ENCODE measurements around the gene ZYX.
A peak's percentile ranks its signal among the peaks of the same experiment; 100 is the strongest.

ZYX gene

DNA sequence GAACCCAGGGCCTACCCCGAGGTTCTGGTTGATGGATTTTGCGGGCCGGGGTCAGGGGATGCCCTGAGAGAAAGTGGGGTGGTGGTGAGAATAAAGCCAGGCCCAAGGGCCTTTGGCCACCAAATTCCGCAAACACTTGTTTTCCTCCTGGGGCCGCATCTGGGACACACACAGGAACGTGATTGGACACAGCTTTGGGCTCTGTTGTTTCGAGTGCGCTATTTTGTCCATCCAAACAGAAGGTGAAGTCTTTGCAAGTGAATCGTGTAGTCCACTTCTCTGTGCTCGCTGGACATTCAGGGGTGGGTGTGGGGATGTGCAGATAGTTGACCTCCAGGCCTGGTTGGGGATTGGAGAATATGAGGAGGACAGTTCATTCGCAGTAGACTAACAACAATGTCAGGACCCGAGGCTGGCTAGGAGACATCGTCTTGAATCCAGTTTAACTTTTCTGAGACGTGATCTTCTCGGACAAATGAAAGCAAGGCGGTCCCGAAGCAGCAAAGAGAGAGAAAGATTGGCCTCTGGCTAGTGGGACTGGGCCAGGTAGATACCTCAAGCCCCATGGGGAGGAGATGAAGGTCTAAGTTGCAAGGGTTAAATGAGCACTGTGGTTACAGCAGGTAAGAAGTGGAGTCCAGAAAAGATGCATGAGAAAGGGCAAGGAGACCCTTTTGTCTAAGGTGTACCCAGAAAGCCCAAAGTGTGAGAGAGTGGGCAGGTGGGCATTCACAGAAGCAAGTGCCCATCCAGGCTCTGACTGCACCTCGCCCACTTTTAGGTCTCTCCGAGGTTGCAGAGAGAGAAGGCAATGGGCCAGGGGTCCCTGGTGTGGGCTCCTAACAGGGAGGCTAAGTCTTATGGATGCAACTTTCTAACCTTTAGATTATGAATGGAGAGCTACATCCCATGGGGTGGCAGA lies 17.9 kb upstream of the ZYX start:
- peaks cover 15% of the 10 kb centered on the region for H3K27me3 ChIP-seq (ENCODE audit: low read depth, low read length)
- peaks cover 0 to 12% of the 10 kb centered on the region in 2 donors for H3K4me1 ChIP-seq (ENCODE audit: control insufficient read depth in 1 of 2, insufficient read depth in 2 of 2, low read length in 2 of 2)
- H3K4me3 ChIP-seq (ENCODE audit: low read depth in 1 of 2, low read length in 2 of 2), result peak overlapping the region; percentile 1 to 42
- H3K9me3 ChIP-seq (ENCODE audit: control insufficient read depth in 1 of 2, low read length in 2 of 2), result no peaks in the 10 kb centered on the region
- H3K27ac ChIP-seq (ENCODE audit: low read length), result no peak overlapping the region
- no peaks in the 10 kb centered on the region for H3K36me3 ChIP-seq (ENCODE audit: control insufficient read depth in 1 of 2, insufficient read depth in 2 of 2, low read length in 2 of 2)

DNA sequence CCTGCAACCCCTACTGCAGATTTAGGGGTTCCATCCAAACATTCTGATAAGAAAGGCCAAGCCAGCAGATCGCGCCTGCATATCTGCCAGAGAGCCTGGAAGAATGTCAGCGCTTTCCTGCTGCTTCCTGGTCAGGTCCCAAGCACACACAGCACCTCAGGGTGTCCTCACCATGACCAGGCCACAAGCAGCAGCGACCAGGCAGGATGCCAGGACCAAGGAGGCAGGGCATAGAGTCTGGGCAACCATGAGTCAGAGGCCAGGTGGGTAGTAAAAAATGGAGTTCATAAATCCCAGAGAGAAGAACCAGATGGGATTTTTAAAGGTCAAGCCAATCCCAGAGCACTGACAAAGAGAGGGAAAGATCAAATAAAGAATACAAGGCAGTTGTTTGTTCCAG lies 13.2 kb upstream of the ZYX start:
- Histone ChIP-seq H3K36me3 (ENCODE audit: control insufficient read depth in 1 of 2, insufficient read depth in 2 of 2, low read length in 2 of 2) (no peaks in the 10 kb centered on the region), H3K27me3 (ENCODE audit: low read depth, low read length) (peaks cover 9% of the 10 kb centered on the region), H3K4me1 (ENCODE audit: control insufficient read depth in 1 of 2, insufficient read depth in 2 of 2, low read length in 2 of 2) (no peaks in the 10 kb centered on the region), H3K4me3 (ENCODE audit: low read depth in 1 of 2, low read length in 2 of 2) (no peak overlapping the region), H3K9me3 (ENCODE audit: control insufficient read depth in 1 of 2, low read length in 2 of 2) (no peaks in the 10 kb centered on the region), H3K27ac (ENCODE audit: low read length) (peak overlapping the region; percentile 32)

DNA sequence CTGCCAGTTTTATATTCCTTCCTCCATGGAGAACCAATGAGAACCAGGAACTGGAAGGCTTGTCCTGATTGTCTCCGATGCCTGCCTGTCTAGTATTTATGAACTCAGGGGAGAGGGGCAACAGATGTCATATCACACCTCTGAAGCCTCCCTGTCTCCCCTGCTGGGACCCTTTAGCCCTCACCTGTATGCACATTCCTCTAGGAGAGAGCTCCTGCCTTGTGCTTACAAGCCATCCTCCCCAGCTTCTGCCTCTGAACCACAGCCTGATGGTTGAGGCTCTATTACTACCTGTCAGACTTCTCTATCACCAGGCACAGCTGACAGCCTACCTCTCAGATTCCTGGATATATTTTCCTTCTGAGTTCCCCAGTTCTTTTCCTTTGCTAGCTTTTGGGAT lies 12.8 kb upstream of the ZYX start:
- H3K9me3 ChIP-seq (ENCODE audit: control insufficient read depth in 1 of 2, low read length in 2 of 2), result no peaks in the 10 kb centered on the region
- H3K4me3 ChIP-seq (ENCODE audit: low read depth in 1 of 2, low read length in 2 of 2), result no peak overlapping the region
- no peaks in the 10 kb centered on the region for H3K36me3 ChIP-seq (ENCODE audit: control insufficient read depth in 1 of 2, insufficient read depth in 2 of 2, low read length in 2 of 2)
- peak overlapping the region; percentile 32 for H3K27ac ChIP-seq (ENCODE audit: low read length)
- H3K4me1 ChIP-seq (ENCODE audit: control insufficient read depth in 1 of 2, insufficient read depth in 2 of 2, low read length in 2 of 2), result no peaks in the 10 kb centered on the region
- peaks cover 5% of the 10 kb centered on the region for H3K27me3 ChIP-seq (ENCODE audit: low read depth, low read length)

DNA sequence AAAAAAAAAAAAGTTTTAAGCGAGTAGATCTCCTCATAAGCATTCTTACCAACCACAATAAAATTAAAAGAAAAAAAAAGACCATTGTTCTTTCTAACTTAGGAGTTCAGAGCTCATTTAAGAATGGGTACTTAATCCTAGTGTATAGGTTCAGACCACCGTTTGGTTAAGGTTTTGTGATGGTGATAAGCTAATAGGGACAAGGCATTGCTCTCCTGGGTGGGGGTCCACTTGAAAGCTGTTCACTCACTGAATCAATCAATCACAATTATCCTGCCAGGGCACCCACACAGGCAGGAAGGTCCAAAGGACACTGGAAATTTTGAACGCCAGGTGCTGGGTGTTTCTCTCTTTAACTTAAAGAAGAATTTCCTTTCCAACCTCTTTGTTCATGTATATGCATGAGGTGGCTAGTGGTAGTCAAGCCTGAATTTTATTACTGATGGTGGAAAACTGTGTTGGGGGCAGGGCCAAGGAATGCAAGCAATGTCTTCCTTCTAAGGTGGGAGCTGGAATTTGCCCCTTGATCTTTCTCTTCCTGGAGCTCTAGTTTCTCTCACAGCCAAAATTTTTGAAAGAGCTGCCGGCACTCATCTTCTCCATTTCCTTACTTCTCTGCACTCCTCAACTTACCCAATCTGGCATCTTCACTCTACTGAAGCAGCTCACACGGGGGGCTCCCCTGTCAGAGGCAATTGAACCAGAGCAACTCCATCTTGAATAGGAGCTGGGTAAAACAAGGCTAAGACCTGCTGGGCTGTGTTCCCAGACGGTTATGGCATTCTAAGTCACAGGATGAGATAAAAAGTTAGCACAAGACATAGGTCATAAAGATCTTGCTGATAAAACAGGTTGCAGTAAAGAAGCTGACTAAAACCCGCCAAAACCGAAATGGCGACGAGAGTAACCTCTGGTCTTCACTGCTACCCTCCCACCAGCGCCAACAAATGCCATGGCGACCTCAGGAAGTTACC lies 11.2 kb upstream of the ZYX start:
- no peaks in the 10 kb centered on the region for H3K27me3 ChIP-seq (ENCODE audit: low read depth, low read length)
- no peak overlapping the region for H3K27ac ChIP-seq (ENCODE audit: low read length)
- H3K4me3 ChIP-seq (ENCODE audit: low read depth in 1 of 2, low read length in 2 of 2), result no peak overlapping the region
- H3K9me3 ChIP-seq (ENCODE audit: control insufficient read depth in 1 of 2, low read length in 2 of 2), result no peaks in the 10 kb centered on the region
- no peaks in the 10 kb centered on the region for H3K36me3 ChIP-seq (ENCODE audit: control insufficient read depth in 1 of 2, insufficient read depth in 2 of 2, low read length in 2 of 2)
- H3K4me1 ChIP-seq (ENCODE audit: control insufficient read depth in 1 of 2, insufficient read depth in 2 of 2, low read length in 2 of 2), result no peaks in the 10 kb centered on the region

DNA sequence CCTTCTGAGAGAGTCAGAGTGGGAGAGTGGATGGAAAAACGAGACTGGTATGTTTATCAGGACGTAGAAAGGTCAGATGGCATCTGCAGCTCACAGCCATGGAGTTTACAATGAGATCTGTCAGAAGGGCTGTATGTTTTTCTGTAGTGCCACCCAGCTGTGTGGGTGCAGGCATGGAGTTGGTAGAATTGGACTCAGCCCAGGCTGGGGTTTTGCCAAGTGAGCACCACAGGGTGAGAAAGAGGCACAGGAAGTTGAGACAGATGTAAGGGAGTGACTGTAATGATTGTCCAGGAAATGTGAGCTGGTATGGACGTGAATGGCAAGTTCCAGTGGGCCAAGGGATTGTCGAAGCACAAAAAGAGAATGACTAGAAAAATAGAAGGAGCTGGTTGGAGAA lies 9.1 kb upstream of the ZYX start:
- no peaks in the 10 kb centered on the region for H3K4me1 ChIP-seq (ENCODE audit: control insufficient read depth in 1 of 2, insufficient read depth in 2 of 2, low read length in 2 of 2)
- no peaks in the 10 kb centered on the region for H3K36me3 ChIP-seq (ENCODE audit: control insufficient read depth in 1 of 2, insufficient read depth in 2 of 2, low read length in 2 of 2)
- H3K27ac ChIP-seq (ENCODE audit: low read length), result no peak overlapping the region
- H3K9me3 ChIP-seq (ENCODE audit: control insufficient read depth in 1 of 2, low read length in 2 of 2), result no peaks in the 10 kb centered on the region
- H3K27me3 ChIP-seq (ENCODE audit: low read depth, low read length), result no peaks in the 10 kb centered on the region
- no peak overlapping the region for H3K4me3 ChIP-seq (ENCODE audit: low read depth in 1 of 2, low read length in 2 of 2)

DNA sequence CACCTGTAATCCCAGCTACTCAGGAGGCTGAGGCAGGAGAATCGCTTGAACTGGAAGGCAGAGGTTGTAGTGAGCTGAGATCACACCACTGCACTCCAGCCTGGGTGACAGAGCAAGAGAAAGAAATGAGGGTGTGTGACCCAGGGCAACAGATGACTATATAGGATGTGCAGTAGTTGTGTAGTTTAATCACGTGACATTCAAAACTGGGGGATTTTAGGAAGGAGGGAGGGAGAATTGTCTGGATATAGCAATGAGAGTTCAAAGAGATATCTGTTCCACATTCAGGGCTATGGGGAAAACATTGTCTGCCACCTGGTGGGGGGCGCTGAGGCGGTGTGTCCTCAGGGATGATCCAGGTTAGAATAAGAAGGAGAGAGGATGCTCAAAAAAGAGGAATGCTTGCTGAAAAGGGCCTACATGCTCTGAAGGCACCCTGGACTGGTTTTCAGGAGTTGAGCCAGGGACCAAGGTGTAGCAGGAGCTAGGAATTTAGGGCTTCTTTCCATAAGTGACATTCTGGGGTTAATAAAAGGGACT lies 7.8 kb upstream of the ZYX start:
- H3K36me3 ChIP-seq (ENCODE audit: control insufficient read depth in 1 of 2, insufficient read depth in 2 of 2, low read length in 2 of 2), result no peaks in the 10 kb centered on the region
- no peak overlapping the region for H3K27ac ChIP-seq (ENCODE audit: low read length)
- no peaks in the 10 kb centered on the region for H3K27me3 ChIP-seq (ENCODE audit: low read depth, low read length)
- no peaks in the 10 kb centered on the region for H3K4me1 ChIP-seq (ENCODE audit: control insufficient read depth in 1 of 2, insufficient read depth in 2 of 2, low read length in 2 of 2)
- H3K4me3 ChIP-seq (ENCODE audit: low read depth in 1 of 2, low read length in 2 of 2), result no peak overlapping the region
- H3K9me3 ChIP-seq (ENCODE audit: control insufficient read depth in 1 of 2, low read length in 2 of 2), result no peaks in the 10 kb centered on the region

DNA sequence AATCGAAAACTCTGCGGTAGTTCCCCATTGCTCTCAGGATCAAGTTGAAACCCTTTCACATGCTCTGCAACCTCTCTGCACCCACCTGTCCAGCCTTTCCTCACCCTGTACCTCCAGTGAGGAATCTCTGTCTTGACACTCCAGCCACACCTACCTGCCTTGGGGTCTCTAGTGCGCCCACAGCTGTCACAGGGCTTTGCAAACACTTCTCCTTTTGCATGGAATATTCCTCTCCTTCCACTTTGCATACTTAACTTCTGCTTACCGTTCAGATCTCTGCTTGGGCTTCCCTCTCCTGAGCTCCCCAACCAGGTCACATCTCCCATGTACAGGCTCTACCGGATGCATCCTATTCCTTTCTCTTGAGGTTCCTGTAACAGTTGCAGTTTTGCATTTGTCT lies 6.6 kb upstream of the ZYX start:
- no peaks in the 10 kb centered on the region for H3K36me3 ChIP-seq (ENCODE audit: control insufficient read depth in 1 of 2, insufficient read depth in 2 of 2, low read length in 2 of 2)
- H3K27me3 ChIP-seq (ENCODE audit: low read depth, low read length), result no peaks in the 10 kb centered on the region
- no peaks in the 10 kb centered on the region for H3K9me3 ChIP-seq (ENCODE audit: control insufficient read depth in 1 of 2, low read length in 2 of 2)
- H3K27ac ChIP-seq (ENCODE audit: low read length), result no peak overlapping the region
- H3K4me1 ChIP-seq (ENCODE audit: control insufficient read depth in 1 of 2, insufficient read depth in 2 of 2, low read length in 2 of 2), result peaks cover 6 to 8% of the 10 kb centered on the region in 2 donors
- H3K4me3 ChIP-seq (ENCODE audit: low read depth in 1 of 2, low read length in 2 of 2), result no peak overlapping the region

DNA sequence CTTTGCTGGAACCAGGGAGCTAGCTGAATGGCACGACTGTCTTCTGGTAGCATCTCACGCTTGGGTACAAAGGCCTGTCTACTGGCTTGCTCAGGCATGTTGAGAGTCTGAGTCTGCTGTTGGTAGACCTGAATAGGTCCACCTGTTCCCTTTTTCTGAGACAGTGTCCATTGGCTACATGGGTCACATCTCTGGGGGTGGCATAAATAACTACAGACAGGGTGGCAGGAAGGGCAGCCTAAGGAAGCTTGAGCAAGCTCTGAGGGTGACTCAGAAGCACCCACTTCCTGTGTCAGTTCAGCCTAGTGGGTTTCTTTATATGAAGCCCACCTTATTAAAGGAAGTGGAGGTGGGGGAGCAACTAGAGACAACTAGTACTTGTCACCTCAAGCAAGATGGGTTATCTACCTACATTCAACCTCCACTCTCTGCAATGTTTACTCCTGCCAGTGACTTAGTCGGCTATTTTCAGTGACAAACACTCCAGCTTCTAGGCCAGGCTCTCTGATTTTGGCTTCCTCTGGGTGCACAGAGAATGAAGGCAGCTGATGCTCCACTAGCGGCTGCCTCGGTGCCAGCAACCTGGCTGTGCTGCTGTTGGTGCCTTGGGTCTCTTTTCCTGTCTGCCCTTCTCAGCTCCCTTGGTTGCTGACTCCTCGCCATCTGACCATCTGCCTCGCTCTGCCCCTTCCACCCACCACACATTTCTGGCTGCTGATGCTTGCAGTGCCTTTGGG lies 5.7 kb upstream of the ZYX start:
- Histone ChIP-seq H3K36me3 (ENCODE audit: control insufficient read depth in 1 of 2, insufficient read depth in 2 of 2, low read length in 2 of 2) (peaks cover 0 to 4% of the 10 kb centered on the region in 2 donors), H3K4me3 (ENCODE audit: low read depth in 1 of 2, low read length in 2 of 2) (no peak overlapping the region), H3K27ac (ENCODE audit: low read length) (peak overlapping the region; percentile 1), H3K4me1 (ENCODE audit: control insufficient read depth in 1 of 2, insufficient read depth in 2 of 2, low read length in 2 of 2) (peaks cover 9 to 12% of the 10 kb centered on the region in 2 donors), H3K9me3 (ENCODE audit: control insufficient read depth in 1 of 2, low read length in 2 of 2) (no peaks in the 10 kb centered on the region), H3K27me3 (ENCODE audit: low read depth, low read length) (no peaks in the 10 kb centered on the region)

DNA sequence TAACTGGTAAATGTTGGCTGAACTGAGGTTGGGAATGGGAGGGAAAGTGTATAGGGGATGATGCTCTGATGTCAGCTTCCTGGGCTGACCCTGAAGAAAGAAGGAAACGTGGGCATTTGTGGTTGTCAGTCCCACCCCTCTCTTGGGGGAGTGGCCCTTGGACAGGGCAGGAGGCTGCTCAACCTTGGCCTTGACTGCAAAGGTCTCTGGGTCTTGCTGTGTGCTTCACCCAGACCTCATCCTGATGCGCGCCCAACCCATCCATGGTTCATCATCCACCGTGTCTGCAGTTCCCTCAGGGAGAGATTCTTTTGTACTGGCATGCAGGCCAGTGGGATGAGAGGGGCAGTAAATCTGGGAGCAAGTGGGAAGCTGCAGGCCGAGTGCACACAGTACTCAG lies 4.7 kb upstream of the ZYX start:
- H3K36me3 ChIP-seq (ENCODE audit: control insufficient read depth in 1 of 2, insufficient read depth in 2 of 2, low read length in 2 of 2), result peaks cover 0 to 7% of the 10 kb centered on the region in 2 donors
- peaks cover 9 to 12% of the 10 kb centered on the region in 2 donors for H3K4me1 ChIP-seq (ENCODE audit: control insufficient read depth in 1 of 2, insufficient read depth in 2 of 2, low read length in 2 of 2)
- H3K9me3 ChIP-seq (ENCODE audit: control insufficient read depth in 1 of 2, low read length in 2 of 2), result no peaks in the 10 kb centered on the region
- no peak overlapping the region for H3K27ac ChIP-seq (ENCODE audit: low read length)
- no peaks in the 10 kb centered on the region for H3K27me3 ChIP-seq (ENCODE audit: low read depth, low read length)
- H3K4me3 ChIP-seq (ENCODE audit: low read depth in 1 of 2, low read length in 2 of 2), result no peak overlapping the region

DNA sequence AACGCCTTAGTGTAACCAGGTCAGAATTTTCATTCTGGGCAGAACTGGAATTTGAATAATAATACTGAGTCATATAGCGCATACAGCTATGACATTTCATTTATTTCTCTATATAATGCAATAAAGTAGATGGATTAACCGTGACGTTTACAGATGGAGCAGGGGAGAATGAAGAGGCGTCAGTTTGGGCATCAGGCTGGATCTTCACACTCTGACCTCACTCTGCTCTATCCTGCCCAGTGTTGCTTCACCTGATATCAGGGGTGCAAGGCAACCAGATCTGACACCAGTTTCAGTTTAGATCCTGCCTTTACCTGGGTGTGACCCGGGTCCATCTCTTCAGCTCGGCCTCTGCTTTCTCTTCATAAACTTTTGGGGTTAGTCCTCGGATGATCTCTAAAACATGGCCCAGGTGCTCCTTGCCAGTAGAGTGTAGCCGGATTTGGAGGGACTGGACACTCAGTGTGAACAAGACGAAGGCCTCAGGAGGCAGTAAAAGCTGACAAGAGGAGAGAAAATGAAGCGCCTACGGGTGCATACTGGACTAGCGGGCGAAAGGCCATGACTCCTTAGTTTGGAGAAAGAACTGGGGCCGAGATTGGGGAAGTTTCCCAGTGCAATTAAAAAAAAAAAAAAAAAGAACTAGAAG lies 1.4 kb upstream of the ZYX start:
- Histone ChIP-seq H3K4me3 (ENCODE audit: low read depth in 1 of 2, low read length in 2 of 2) (peak overlapping the region; percentile 78 to 84), H3K27me3 (ENCODE audit: low read depth, low read length) (no peaks in the 10 kb centered on the region), H3K4me1 (ENCODE audit: control insufficient read depth in 1 of 2, insufficient read depth in 2 of 2, low read length in 2 of 2) (peaks cover 23 to 34% of the 10 kb centered on the region in 2 donors), H3K9me3 (ENCODE audit: control insufficient read depth in 1 of 2, low read length in 2 of 2) (no peaks in the 10 kb centered on the region), H3K36me3 (ENCODE audit: control insufficient read depth in 1 of 2, insufficient read depth in 2 of 2, low read length in 2 of 2) (peaks cover 4 to 12% of the 10 kb centered on the region in 2 donors), H3K27ac (ENCODE audit: low read length) (peak overlapping the region; percentile 95)

Measured in muscle layer of duodenum (tissue), 2 donors.